ENCODE data around the gene ADCYAP1R1. TPM values are rescaled to one million over a fixed set of nuclear protein-coding genes. Genes with fewer than 3 reads are reported as not detected.

The ADCYAP1R1 gene
- total and polyA plus RNA-seq, 3 experiments from 2014 or later: not detected

DNA sequence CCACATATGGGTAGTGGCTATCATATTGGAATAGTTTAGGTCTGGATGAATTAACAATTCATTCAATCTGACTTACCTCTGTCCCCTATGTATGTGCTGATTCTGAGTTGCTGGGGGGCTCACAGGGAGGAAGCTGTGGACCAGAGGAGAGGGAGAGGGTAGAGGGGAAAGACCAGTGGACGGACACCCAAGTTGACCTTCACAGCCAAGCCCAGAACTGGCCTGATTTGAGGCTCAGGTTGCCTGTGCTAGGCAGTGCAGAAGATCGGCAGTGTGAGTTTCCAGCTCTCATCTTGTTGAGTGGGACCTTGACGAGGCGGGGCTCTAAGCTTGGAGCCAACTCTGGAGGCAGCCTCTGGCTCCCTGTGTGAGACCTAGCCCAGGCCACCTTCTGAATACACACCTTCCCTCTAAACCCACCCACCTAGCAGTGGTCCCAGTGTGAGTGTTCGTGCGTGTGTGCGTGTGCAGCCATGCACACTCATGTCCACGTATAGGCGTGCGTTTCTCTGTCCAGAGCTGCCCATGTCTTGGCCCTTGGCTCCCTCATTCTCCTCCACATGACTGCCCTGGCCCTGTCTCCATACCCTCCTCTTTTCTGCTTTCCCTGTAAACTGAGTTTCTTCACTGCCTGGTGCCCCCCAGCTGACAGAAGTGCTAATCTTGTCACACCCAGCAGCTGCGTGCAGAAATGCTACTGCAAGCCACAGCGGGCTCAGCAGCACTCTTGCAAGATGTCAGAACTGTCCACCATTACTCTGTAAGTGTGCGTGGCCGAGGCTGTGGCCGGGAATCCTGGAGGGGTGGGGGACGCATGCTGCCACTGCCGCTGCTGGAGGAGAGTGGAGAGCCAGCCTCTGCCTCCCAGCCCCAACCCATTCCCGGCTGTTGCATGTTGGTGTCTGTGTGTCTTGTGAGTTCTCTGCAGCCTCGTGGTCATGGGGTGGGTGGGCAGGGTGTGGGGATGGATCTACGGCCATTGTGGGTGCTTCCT lies 47.6 kb downstream of the ADCYAP1R1 start:
- no peak for DNase-seq
- Mint-ChIP-seq H3K36me3 (no peaks in the 10 kb centered on the region), H3K4me1 (no peaks in the 10 kb centered on the region), H3K4me3 (no peak overlapping the region), H3K9me3 (peaks cover 0 to 2% (median 0%) of the 10 kb centered on the region in 5 donors), H3K27me3 (peaks cover 0 to 5% of the 10 kb centered on the region in 2 donors), H3K27ac (no peak overlapping the region)
- CTCF ChIA-PET: interaction anchor here (1.2 kb wide), 1 partner anchor 116 kb away, joined by 3 read pairs; no protein-coding TSS in a partner anchor
- Histone ChIP-seq H3K27ac (ENCODE audit: low read depth, low read length) (no peak overlapping the region), H3K27me3 (ENCODE audit: insufficient read depth, low read length, poor library complexity, severe bottlenecking) (no peaks in the 10 kb centered on the region), H3K36me3 (ENCODE audit: insufficient read depth, low read length) (no peaks in the 10 kb centered on the region), H3K4me1 (ENCODE audit: insufficient read depth, low read length) (no peaks in the 10 kb centered on the region), H3K9me3 (ENCODE audit: low read length) (no peaks in the 10 kb centered on the region), H3K4me3 (ENCODE audit: low read length) (no peak overlapping the region)
- POLR2A ChIA-PET: no interaction called here

DNA sequence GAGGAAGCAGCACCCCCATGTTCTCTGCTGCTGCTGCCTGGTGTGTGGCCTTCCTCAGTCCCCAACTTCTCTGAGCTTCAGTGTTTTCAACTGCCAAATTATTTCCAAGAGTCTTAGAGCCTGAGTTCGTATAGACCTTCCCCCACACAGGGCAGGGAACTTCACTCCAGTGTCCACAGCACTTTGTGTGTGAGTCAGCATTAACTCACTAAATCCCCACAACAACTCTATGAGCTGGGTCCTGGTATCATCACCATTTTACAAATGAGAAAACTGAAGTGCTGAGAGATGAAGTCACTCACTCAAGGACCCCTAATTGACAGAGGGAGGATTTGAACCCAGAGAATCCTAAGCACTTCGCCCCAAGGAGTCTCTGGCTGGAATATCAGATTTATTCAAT lies 48.3 kb downstream of the ADCYAP1R1 start:
- ChIA-PET POLR2A (no interaction called here), CTCF (no interaction called here)
- H3K27me3 Mint-ChIP-seq: peaks cover 0 to 5% of the 10 kb centered on the region in 2 donors

DNA sequence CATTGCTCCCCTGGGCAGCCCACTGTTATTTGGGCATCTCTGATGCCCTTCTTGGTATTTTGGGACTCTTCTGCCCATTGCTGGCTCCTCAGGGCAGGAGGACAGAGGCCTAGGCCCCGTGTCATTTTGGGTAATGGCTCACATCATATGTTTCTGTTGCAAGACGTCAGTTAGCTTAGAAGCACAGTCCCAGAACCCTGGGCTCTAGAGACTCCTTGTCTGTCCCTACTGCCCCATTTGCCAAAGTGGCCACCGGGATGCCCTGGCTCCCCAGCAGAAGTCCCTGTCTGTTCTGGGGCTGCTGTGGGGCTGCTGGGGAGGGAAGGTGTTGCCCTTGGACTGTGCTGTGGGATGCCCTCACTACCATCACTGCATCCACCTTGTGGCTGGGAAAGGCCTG lies 48.8 kb downstream of the ADCYAP1R1 start:
- Mint-ChIP-seq H3K36me3 (no peaks in the 10 kb centered on the region), H3K27ac (no peak overlapping the region), H3K4me1 (no peaks in the 10 kb centered on the region), H3K27me3 (peaks cover 0 to 5% of the 10 kb centered on the region in 2 donors), H3K4me3 (no peak overlapping the region), H3K9me3 (no peaks in the 10 kb centered on the region)
- ChIA-PET CTCF (no interaction called here), POLR2A (no interaction called here)
- H3K4me3 ChIP-seq (ENCODE audit: low read length): no peak overlapping the region
- H3K9me3 ChIP-seq (ENCODE audit: low read length): no peaks in the 10 kb centered on the region
- DNase-seq: no peak
- H3K27ac ChIP-seq (ENCODE audit: low read depth, low read length): no peak overlapping the region
- H3K4me1 ChIP-seq (ENCODE audit: insufficient read depth, low read length): no peaks in the 10 kb centered on the region
- no peaks in the 10 kb centered on the region for H3K36me3 ChIP-seq (ENCODE audit: insufficient read depth, low read length)
- H3K27me3 ChIP-seq (ENCODE audit: insufficient read depth, low read length, poor library complexity, severe bottlenecking): no peaks in the 10 kb centered on the region

More for the DNA sequence above, 48.3 kb downstream of the ADCYAP1R1 start:
- Histone ChIP-seq H3K36me3 (ENCODE audit: insufficient read depth, low read length) (no peaks in the 10 kb centered on the region), H3K27ac (ENCODE audit: low read depth, low read length) (no peak overlapping the region), H3K4me1 (ENCODE audit: insufficient read depth, low read length) (no peaks in the 10 kb centered on the region), H3K4me3 (ENCODE audit: low read length) (no peak overlapping the region), H3K9me3 (ENCODE audit: low read length) (no peaks in the 10 kb centered on the region), H3K27me3 (ENCODE audit: insufficient read depth, low read length, poor library complexity, severe bottlenecking) (no peaks in the 10 kb centered on the region)
- Mint-ChIP-seq H3K27ac (no peak overlapping the region), H3K4me1 (no peaks in the 10 kb centered on the region), H3K36me3 (no peaks in the 10 kb centered on the region), H3K4me3 (no peak overlapping the region), H3K9me3 (no peaks in the 10 kb centered on the region)
- DNase-seq: no peak

DNA sequence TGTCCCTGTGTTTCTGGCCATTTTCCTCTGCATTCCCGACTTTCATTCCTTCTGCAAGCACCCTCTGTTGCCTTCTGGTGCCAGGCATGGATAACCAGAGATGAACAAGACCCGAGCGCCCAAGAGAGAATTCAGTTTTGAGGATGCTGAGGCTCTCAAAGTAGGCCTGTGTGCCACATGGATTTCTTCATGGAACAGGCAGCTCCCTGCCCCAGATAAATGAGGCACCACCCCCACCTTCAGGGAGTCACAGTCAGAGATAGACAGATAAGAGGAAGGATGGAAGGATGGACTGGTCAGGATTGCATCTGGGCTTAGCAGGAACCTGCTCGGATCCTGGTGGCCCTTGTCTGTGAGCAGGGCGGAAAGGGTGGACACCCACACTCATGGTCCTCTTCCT lies 49.4 kb downstream of the ADCYAP1R1 start:
- CTCF ChIA-PET: no interaction called here

DNA sequence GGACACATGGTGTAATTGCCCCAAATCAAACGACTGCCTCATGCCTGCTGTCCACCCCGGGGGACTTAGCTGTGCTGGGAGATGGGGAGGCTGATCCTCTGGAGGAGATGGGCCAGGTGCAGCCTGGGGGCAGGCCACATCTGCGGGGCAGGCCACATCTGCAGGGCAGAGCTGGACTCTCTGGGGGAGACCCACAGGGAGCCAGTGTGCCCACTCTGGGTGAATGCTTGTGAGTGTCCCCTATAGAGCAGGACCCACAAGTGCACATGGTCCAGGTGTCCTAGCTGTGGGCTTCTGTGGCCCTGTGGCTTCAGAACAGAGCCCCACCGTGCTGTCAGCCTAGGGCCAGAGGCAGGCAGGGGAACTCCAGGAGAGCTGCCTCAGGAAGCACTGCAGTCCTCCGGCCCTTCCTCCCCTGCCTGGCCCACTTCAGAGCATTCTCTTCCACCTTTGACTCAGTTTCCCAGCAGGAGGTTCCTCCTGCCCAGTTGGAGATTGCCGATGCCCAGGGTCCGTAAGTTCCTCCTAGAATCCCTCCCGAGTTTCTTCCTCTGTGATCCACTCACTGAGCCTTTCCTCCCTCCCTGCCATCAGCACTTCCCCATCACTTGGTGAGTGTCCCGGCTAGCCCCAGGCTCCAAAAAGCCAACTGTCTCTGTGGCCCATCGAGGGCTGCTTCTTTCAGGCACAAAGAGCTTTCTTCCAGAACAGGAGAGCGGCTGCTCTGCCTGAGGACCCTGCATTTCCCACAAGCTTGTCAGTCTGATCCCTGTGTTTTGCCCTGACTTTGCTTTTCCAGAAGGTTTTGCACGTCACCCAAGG lies 50.3 kb downstream of the ADCYAP1R1 start:
- H3K27ac Mint-ChIP-seq: peak overlapping the region in 1 of 8 donors; percentile 78
- peaks cover 0 to 7% of the 10 kb centered on the region in 2 donors for H3K27me3 Mint-ChIP-seq
- no peaks in the 10 kb centered on the region for H3K4me1 Mint-ChIP-seq
- CTCF ChIA-PET: interaction anchor here (2.0 kb wide), 1 partner anchor 28 kb away, joined by 5 read pairs; no protein-coding TSS in a partner anchor
- H3K4me3 Mint-ChIP-seq: no peak overlapping the region
- no peaks in the 10 kb centered on the region for H3K9me3 ChIP-seq (ENCODE audit: low read length)
- no peak overlapping the region for H3K4me3 ChIP-seq (ENCODE audit: low read length)
- H3K27me3 ChIP-seq (ENCODE audit: insufficient read depth, low read length, poor library complexity, severe bottlenecking): no peaks in the 10 kb centered on the region
- no peaks in the 10 kb centered on the region for H3K36me3 ChIP-seq (ENCODE audit: insufficient read depth, low read length)
- H3K9me3 Mint-ChIP-seq: peaks cover 0 to 1% (median 0%) of the 10 kb centered on the region in 5 donors
- no peak overlapping the region for H3K27ac ChIP-seq (ENCODE audit: low read depth, low read length)
- no peaks in the 10 kb centered on the region for H3K36me3 Mint-ChIP-seq
- no peak for DNase-seq
- POLR2A ChIA-PET: no interaction called here
- no peaks in the 10 kb centered on the region for H3K4me1 ChIP-seq (ENCODE audit: insufficient read depth, low read length)

More for the DNA sequence above, 49.4 kb downstream of the ADCYAP1R1 start:
- Histone ChIP-seq H3K36me3 (ENCODE audit: insufficient read depth, low read length) (no peaks in the 10 kb centered on the region), H3K4me3 (ENCODE audit: low read length) (no peak overlapping the region), H3K9me3 (ENCODE audit: low read length) (no peaks in the 10 kb centered on the region), H3K27me3 (ENCODE audit: insufficient read depth, low read length, poor library complexity, severe bottlenecking) (no peaks in the 10 kb centered on the region), H3K27ac (ENCODE audit: low read depth, low read length) (no peak overlapping the region), H3K4me1 (ENCODE audit: insufficient read depth, low read length) (no peaks in the 10 kb centered on the region)
- POLR2A ChIA-PET: no interaction called here
- Mint-ChIP-seq H3K9me3 (no peaks in the 10 kb centered on the region), H3K36me3 (no peaks in the 10 kb centered on the region), H3K4me3 (no peak overlapping the region), H3K27ac (no peak overlapping the region), H3K27me3 (peaks cover 0 to 5% of the 10 kb centered on the region in 2 donors), H3K4me1 (no peaks in the 10 kb centered on the region)
- no peak for DNase-seq

DNA sequence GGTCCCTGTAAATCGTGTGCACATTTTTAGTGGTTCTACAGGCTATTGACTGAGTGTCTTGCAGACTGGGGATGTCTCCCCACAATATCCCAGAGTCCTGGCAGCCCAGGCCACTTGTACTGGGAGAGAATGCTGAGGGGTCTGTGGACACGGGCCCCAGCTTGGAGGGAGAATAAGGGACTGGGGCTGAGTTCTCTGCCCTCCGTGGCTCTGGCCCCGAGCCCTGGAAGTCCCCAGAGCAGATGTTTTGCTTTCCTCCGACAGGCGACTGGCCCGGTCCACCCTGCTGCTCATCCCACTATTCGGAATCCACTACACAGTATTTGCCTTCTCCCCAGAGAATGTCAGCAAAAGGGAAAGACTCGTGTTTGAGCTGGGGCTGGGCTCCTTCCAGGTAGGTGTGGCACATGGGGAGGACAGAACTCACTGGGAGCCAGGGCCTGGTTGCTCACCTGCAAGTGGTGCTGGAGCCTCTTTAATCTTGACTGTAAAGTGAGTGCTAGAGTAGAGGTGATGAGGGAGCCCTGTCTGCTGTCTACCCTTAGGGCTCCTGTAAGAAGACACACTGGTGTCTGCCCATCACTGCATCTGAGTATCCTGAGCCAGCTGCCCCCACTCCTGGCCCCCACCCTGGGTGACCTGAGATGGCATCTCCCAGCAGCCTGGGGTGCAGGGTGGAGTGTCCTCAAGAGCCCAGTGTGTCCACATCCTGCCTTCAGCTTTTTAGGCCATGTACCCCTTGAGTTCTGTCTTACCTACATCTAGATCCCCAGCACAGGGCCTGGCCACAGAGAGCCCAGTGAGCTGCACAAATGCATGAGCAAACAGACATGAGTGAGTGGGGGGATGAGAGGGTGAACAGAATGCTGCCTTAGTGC lies 51.1 kb downstream of the ADCYAP1R1 start:
- Mint-ChIP-seq H3K4me1 (no peaks in the 10 kb centered on the region), H3K27me3 (peaks cover 0 to 10% of the 10 kb centered on the region in 2 donors), H3K27ac (peak overlapping the region in 1 of 8 donors; percentile 78), H3K9me3 (peaks cover 0 to 1% (median 0%) of the 10 kb centered on the region in 5 donors), H3K4me3 (no peak overlapping the region), H3K36me3 (no peaks in the 10 kb centered on the region)
- H3K4me1 ChIP-seq (ENCODE audit: insufficient read depth, low read length): no peaks in the 10 kb centered on the region
- H3K27ac ChIP-seq (ENCODE audit: low read depth, low read length): no peak overlapping the region
- no peaks in the 10 kb centered on the region for H3K27me3 ChIP-seq (ENCODE audit: insufficient read depth, low read length, poor library complexity, severe bottlenecking)
- ChIA-PET CTCF (interaction anchor here (2.0 kb wide), 1 partner anchor 29 kb away, joined by 5 read pairs; no protein-coding TSS in a partner anchor), POLR2A (no interaction called here)
- H3K36me3 ChIP-seq (ENCODE audit: insufficient read depth, low read length): no peaks in the 10 kb centered on the region
- DNase-seq: no peak
- H3K9me3 ChIP-seq (ENCODE audit: low read length): no peaks in the 10 kb centered on the region
- H3K4me3 ChIP-seq (ENCODE audit: low read length): no peak overlapping the region

DNA sequence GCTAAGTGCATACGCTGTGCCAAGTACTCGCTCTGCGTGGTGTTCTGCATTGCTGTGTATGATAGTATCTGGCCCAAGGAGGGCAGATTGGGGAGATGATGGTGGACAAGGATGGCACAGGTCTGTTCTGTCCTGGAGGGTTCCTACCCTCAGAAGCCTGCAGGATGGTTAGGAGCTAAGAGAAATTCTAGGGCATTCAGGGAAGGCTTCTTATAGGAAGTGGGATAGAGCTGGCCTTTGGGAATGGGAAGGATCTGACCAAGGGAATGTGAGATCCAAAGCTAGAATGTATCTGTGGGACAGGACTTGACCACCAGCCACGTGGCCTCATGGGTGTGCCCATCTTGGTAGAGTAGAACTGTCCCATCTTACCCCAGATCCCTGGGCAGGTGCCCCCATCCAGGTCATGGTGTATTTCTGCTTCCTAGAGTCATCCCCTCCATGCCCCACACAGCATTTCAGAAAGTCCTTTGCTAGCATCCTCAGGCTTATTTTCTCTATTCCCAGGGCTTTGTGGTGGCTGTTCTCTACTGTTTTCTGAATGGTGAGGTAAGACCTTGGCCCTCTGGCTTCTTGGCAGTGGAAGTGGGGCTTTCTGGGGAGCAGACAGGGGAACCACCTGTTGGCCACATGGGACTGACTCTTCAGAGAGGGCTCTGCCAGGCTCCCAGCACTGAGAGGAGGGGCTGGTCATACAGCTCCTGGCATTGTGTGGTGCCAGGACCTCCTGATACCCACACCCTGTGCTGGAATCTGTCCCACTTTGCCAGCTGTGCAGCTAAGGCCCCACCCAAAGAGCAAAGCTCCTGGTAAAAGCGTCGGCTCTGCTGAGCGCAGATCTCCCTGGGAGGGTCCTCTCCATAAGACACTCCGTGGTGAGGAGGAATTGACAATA lies 52.5 kb downstream of the ADCYAP1R1 start:
- Mint-ChIP-seq H3K4me1 (no peaks in the 10 kb centered on the region), H3K9me3 (peaks cover 0 to 1% (median 0%) of the 10 kb centered on the region in 5 donors), H3K27ac (no peak overlapping the region), H3K27me3 (peaks cover 0 to 10% of the 10 kb centered on the region in 2 donors), H3K36me3 (no peaks in the 10 kb centered on the region), H3K4me3 (no peak overlapping the region)
- Histone ChIP-seq H3K27me3 (ENCODE audit: insufficient read depth, low read length, poor library complexity, severe bottlenecking) (no peaks in the 10 kb centered on the region), H3K36me3 (ENCODE audit: insufficient read depth, low read length) (no peaks in the 10 kb centered on the region), H3K4me1 (ENCODE audit: insufficient read depth, low read length) (no peaks in the 10 kb centered on the region), H3K4me3 (ENCODE audit: low read length) (no peak overlapping the region), H3K27ac (ENCODE audit: low read depth, low read length) (no peak overlapping the region), H3K9me3 (ENCODE audit: low read length) (no peaks in the 10 kb centered on the region)
- POLR2A ChIA-PET: no interaction called here
- CTCF ChIA-PET: no interaction called here
- no peak for DNase-seq

Data from CD8-positive, alpha-beta memory T cell (primary cell).